C4-2B (cell line): ENCODE measurements around the gene SHC2.

Experiments used
- H3K27ac ChIP-seq: fragments of 450-650 bp; 2 replicates; pipeline ENCODE4 v1.5.1; 2017
- CTCF ChIP-seq: fragments of 450-650 bp; conservative IDR thresholded peaks from 2 replicates; pipeline ENCODE4 v1.5.1; 2017; ENCODE audit warnings: mild to moderate bottlenecking
- ZFX ChIP-seq: fragments of 450-650 bp; IDR thresholded peaks from 2 replicates; pipeline ENCODE4 v1.6.1; 2017

Gene SHC2

GRCh38 chr19:489418-490196 is 28.8 kb upstream of the SHC2 start:
- H3K27ac ChIP-seq: peak overlapping the region; percentile 90
- TF ChIP-seq CTCF (no peak), ZFX (0 out of 2 replicates have a peak, but pooled peaks have one; percentile 11)

GRCh38 chr19:488505-489417 is 27.9 kb upstream of the SHC2 start:
- peak overlapping the region; percentile 90 for H3K27ac ChIP-seq
- TF ChIP-seq CTCF (no peak), ZFX (peak; percentile 77; the same call in 1 of the 2 replicates)

- H3K27ac ChIP-seq: peak overlapping the region; percentile 21; the same call in 1 of the 2 replicates
Observed at GRCh38 chr19:485583-486236, 24.9 kb upstream of the SHC2 start.

GRCh38 chr19:485077-485476 is 24.2 kb upstream of the SHC2 start:
- no peak overlapping the region for H3K27ac ChIP-seq
- TF ChIP-seq CTCF (no peak), ZFX (no peak)

More at GRCh38 chr19:485583-486236, 24.9 kb upstream of the SHC2 start:
- TF ChIP-seq CTCF (no peak), ZFX (no peak)

- TF ChIP-seq ZFX (no peak), CTCF (no peak)
- no peak overlapping the region for H3K27ac ChIP-seq
Observed at GRCh38 chr19:484494-484893, 23.7 kb upstream of the SHC2 start.

GRCh38 chr19:483332-484072 is 22.7 kb upstream of the SHC2 start:
- TF ChIP-seq ZFX: no peak
- H3K27ac ChIP-seq: no peak overlapping the region
